HG03064 (cell line): ENCODE results near the gene C20orf141.
"Not testable (repeated sequence)": the region's sequence is repeated elsewhere in the genome, so short reads cannot be mapped to it uniquely, and the experiment has no call there.

Experiments used
- ATAC-seq: cut with Tn5 transposase; IDR thresholded peaks from one replicate; pipeline ENCODE4 v1.9.1; 2021; ENCODE audit warnings: low read depth; ENCODE audit not compliant: unreplicated experiment

The C20orf141 gene

DNA sequence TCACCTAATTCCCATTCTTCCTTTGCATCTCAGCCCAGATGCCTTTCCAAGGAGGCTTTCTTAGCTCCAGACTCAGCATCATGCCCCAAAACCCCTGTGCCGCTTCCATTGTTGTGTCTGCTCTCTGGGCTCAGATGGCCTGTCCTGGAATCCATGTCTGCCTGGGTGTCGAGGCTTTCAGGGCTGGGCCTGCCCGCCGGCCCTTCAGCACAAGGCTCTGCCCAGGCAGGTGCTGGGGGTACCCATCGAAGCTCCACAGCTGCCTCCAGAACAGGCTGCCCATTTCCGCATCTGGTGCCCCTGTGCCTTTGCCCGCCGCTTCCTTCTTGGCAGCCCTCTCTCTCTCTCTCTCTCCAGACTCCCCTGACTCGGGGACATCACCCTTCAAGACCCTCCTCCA is 15.5 kb upstream of the C20orf141 start:
- ATAC-seq: no peak

DNA sequence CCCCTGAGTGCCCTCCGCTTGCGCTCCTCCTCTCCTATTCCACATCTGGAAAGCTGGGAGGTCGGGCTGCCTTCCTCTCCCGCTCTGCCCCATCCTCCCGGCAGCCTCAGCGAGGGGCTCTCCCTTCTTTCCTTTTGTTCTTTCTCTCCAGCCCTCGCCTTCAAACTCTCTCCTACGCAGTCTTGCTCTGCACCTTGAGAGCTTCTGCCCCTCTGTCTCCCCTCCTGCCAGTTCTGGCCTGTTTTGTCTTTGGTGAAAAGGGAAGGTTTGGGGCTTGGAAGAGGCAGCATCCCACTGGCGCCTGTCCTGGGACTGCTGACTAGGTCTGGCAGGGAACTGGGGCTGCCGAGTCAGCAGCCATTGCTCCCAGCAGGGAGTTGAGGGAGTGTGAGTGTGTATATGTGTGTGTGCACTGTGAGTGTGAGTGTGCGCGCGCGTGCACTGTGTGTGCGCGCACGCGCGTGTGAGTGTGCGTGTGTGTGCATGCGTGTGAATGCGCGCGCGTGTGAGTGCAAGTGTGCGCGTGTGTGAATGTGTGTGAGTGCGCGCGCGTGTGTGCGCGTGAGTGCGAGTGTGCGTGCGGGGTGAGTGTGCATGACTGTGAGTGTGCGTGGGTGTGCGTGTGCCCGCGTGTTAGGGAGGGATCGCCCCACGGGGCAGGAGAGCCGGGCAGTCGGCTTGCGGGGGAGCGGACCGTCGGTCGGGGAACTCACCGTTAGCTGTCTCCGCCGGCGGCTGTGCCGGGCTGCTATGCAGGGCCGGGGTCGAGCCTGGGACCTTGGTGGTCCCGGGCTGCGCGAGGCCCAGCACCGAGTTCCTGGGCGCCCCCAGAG is 14.9 kb upstream of the C20orf141 start:
- peak; percentile 10 for ATAC-seq

- peak; percentile 52 for ATAC-seq
Measured at GRCh38 chr20:2800521-2801285, 14.1 kb upstream of the C20orf141 start, which contains the start of gene CPXM1. Gene CPXM1, minus strand, starts transcription at chr20:2800627. Its CDS starts 55 bp downstream, at chr20:2800572.

- ATAC-seq: no peak
Measured at GRCh38 chr20:2801286-2801728, 13.5 kb upstream of the C20orf141 start.

DNA sequence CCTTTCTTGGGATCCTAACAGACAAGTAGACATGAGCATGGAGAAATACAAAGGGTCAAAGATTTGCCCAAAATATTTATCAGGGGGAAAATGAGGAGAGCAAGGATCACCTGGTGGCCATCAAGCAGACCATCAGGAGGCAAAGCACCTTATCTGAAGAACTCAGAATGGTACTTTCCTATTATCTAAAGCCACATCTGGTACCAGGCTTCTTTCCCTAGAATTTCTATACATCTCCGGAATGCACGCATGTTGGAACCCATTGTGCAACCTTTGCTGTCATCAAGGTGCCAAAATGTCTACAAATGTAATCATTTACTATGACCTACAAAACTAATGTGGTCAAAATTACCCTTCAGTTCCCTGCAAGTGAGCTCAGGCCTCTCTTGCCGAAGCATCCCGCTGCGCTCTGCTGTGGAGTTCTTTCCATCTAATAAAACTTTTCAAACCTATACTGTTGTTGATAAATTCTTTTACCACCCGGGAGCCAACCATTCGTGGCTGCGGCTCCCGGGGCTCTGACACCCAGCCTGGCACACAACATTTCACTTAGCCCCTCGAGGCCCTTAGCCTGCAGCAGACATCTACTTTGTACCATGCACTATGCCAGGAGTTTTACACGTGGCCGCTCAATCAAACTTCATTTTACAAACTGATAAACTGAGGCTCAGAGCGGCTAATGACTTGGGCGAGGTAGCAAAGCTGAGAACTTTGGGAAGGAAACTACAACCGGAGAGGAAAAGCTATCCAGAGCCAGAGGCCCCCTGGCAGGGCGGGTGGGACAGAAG is 10.6 kb upstream of the C20orf141 start:
- no peak for ATAC-seq

- no peak for ATAC-seq
Measured at GRCh38 chr20:2804852-2805688, 9.7 kb upstream of the C20orf141 start.

DNA sequence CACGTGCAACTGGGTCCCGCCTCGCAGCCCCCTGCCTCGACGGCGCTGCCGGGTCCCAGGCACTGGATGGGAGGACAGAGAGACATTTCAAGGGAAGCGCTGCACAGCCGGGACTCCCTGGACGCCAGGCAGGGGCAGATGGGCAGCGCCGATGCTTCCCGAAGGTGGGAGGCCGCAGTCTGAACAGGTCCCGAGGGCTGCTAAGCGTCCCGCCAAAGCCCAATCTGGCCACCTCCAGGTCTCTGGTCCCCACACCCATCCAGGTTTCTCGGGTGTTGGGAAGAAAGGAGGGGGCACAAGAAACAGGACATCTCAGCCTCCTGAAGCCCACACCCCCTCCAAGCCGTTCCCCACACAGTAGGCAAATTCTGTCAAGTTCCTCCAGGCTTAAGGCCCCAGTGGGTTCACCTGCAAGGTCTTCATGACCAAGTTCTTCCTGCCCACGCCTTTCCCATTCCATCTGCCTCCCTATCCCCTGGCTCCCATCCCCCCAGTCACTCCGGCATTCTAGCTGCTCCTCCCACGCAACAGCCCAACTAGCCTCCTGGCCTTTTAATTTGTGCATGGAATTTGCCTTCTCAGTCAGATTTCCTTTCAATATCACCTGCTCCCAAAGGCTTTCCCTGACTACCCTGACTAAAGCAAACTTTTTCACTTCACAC is 9.0 kb upstream of the C20orf141 start:
- ATAC-seq: no peak

- no peak for ATAC-seq
Measured at GRCh38 chr20:2806351-2806701, 8.5 kb upstream of the C20orf141 start.

- no peak for ATAC-seq
Measured at GRCh38 chr20:2807019-2807418, 7.8 kb upstream of the C20orf141 start.

DNA sequence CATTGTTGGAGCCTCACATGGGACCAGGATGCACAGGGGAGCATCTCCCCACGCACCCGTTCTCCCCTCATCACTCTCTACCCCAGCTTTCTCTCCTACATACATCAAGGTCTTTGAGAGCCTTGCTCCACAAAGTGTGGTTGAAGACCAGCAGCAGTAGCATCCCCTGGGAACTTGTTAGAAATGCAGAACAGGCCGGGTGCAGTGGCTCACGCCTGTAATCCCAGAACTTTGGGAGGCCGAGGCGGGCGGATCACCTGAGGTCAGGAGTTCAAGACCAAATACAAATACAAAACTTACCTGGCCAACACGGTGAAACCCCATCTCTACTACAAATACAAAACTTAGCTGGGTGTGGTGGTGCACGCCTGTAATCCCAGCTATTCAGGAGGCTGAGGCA is 6.9 kb upstream of the C20orf141 start:
- not testable (repeated sequence) for ATAC-seq

DNA sequence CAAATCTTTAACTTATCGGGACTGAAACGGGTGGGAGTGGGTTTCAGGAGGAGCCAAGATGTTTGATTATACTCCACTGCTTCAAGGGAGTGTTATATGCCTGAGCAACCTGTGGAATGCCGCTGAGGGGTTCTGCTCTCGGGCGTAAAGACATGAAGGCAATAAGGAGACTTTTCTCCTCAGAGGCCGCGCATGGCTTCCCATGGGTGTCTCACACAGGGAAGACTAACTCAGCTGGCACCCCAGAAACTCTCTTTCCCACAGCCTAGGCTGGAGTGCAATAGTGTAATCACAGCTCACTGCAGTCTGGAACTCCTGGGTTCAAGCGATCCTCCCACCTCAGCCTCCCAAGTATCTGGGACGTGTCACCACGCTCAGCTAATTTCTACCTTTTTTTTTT is 5.1 kb upstream of the C20orf141 start:
- no peak for ATAC-seq

DNA sequence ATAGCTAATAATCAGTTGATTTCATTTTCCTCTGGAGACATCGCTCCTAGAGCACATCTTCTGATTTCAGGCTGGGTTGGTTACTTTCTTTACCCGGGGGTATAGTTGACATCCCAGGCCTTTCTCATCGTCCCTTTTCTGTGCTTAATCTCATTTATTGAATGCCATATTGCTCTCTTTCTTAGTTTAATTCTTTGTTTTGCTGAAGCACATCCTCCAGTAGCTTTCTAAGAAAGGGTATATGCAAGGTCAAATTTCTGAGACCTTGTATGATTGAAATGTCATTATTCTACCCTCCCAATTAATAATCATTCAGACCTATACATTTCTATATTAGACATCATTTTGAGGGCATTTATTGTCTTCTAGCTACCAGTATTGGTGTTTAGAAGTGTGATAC is 2.6 kb upstream of the C20orf141 start:
- no peak for ATAC-seq

DNA sequence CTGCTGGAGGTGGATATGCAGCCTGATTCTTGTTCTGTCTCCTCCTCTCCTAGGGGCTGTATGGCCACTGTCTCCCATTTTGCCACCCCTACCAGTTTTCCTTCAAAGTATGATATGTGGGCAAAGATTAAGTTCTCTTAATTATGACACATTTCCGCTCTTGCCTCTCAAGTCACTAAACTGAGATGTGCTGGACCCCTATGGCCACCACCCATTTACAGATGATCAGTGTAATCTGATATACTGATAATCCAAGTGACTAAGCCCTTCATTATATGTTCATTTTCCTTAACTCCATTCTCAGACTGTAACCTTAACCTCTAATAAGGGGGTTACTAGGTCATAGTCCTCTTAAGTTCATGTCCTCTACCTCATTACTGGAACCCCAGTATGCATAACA is 711 bp upstream of the C20orf141 start:
- ATAC-seq: no peak

DNA sequence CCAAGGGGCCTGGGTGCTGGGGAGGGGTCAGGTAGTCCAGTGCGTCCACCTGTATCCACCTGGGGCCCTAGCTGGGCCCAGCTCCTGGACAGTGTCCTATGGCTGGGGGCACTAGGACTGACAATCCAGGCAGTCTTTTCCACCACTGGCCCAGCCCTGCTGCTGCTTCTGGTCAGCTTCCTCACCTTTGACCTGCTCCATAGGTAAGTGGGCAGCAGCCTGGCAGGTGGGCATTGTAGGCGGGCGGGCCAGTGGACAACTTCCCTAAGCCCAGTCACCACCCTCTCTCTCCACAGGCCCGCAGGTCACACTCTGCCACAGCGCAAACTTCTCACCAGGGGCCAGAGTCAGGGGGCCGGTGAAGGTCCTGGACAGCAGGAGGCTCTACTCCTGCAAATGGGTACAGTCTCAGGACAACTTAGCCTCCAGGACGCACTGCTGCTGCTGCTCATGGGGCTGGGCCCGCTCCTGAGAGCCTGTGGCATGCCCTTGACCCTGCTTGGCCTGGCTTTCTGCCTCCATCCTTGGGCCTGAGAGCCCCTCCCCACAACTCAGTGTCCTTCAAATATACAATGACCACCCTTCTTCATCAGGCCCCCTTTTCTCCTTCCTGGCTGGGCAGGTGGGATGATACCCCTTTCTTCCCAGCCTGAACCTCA is 584 bp downstream of the C20orf141 start:
- ATAC-seq: no peak

DNA sequence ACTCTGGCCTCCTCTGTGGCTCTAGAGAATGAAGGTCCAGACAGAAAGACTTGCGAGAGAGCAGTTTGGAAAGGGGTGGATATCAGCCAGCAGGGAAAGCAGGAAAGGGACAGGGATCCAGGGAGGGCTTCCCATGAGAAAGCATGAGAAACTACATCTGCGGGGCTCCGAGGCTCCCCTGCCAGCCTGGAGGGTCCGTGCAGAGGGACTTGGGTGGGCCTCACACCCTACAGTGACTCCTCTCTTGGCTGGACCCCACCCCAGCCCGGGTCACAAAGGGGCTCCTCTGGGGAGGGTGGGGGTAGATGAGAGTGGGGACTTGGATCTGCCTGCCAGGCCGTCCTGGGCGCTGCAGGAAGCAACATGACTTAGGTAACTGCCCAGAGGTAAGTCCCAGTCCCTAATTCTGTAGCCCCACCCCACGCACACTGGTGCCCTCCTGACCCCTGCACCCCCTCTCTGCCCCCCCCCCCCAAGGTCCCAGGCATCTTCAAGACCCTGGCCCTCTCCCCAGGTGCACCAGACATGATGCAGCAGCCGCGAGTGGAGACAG is 1.3 kb downstream of the C20orf141 start, which contains the start of gene TMEM239:
TMEM239 (plus strand) TSS at position 335 of the 553 bp plus-strand sequence; CDS start at position 526, 191 bp downstream.
- ATAC-seq: no peak

- ATAC-seq: no peak
Measured at GRCh38 chr20:2816583-2817340, 2.0 kb downstream of the C20orf141 start.

GRCh38 chr20:2817341-2817726 is 2.5 kb downstream of the C20orf141 start:
- ATAC-seq: no peak
